ENCODE results near the gene TOR4A. TPM values are rescaled to one million over a fixed set of nuclear protein-coding genes. Genes with fewer than 3 reads are reported as not detected.
"Not testable (repeated sequence)": the region's sequence is repeated elsewhere in the genome, so short reads cannot be mapped to it uniquely, and the experiment has no call there.

Gene TOR4A
- total and polyA plus RNA-seq, 2 experiments from 2014 or later = 2.0 to 19.0 TPM

- Mint-ChIP-seq H3K36me3 (ENCODE audit: low read depth) (peaks cover 9% of the 10 kb centered on the region), H3K9me3 (no peaks in the 10 kb centered on the region), H3K27ac (no peak overlapping the region), H3K4me3 (no peak overlapping the region), H3K4me1 (peaks cover 18% of the 10 kb centered on the region), H3K27me3 (ENCODE audit: insufficient read depth, low read depth, poor library complexity) (peaks cover 10% of the 10 kb centered on the region)
- peaks cover 19% of the 10 kb centered on the region for H3K79me2 ChIP-seq (replicated peaks; ENCODE audit: insufficient read depth)
- H4K20me1 ChIP-seq (replicated peaks; ENCODE audit: insufficient read depth) = peaks cover 4% of the 10 kb centered on the region
- H3K4me3 ChIP-seq = peak overlapping the region; percentile 35; the same call in 1 of the 2 replicates
- H3F3A ChIP-seq (replicated peaks; ENCODE audit: low read depth) = 0 out of 2 replicates have a peak, but pooled peaks cover 4% of the 10 kb centered on the region
- no peaks in the 10 kb centered on the region for H3K36me3 ChIP-seq (ENCODE audit: insufficient read depth)
- TF ChIP-seq NANOG (IDR thresholded peaks at IDR 0.05; ENCODE audit: borderline replicate concordance) = no peak
- no peak overlapping the region for H2AFZ ChIP-seq
- no peaks in the 10 kb centered on the region for H3K27me3 ChIP-seq (ENCODE audit: insufficient read depth)
- H3K27ac ChIP-seq (ENCODE audit: low read depth) = no peak overlapping the region
- ATAC-seq (peak; percentile 0; the same call in 2 of the 3 replicates), DNase-seq (ENCODE audit: low spot score) (no peak)
- no peaks in the 10 kb centered on the region for H3K9me2 ChIP-seq (ENCODE audit: insufficient read depth)
- H3K4me1 ChIP-seq (ENCODE audit: insufficient read depth) = peaks cover 13% of the 10 kb centered on the region; the same call in 1 of the 2 replicates
- H3K4me2 ChIP-seq = peak overlapping the region; percentile 68
Observed at GRCh38 chr9:137236936-137237421, 40.5 kb upstream of the TOR4A start.

DNA sequence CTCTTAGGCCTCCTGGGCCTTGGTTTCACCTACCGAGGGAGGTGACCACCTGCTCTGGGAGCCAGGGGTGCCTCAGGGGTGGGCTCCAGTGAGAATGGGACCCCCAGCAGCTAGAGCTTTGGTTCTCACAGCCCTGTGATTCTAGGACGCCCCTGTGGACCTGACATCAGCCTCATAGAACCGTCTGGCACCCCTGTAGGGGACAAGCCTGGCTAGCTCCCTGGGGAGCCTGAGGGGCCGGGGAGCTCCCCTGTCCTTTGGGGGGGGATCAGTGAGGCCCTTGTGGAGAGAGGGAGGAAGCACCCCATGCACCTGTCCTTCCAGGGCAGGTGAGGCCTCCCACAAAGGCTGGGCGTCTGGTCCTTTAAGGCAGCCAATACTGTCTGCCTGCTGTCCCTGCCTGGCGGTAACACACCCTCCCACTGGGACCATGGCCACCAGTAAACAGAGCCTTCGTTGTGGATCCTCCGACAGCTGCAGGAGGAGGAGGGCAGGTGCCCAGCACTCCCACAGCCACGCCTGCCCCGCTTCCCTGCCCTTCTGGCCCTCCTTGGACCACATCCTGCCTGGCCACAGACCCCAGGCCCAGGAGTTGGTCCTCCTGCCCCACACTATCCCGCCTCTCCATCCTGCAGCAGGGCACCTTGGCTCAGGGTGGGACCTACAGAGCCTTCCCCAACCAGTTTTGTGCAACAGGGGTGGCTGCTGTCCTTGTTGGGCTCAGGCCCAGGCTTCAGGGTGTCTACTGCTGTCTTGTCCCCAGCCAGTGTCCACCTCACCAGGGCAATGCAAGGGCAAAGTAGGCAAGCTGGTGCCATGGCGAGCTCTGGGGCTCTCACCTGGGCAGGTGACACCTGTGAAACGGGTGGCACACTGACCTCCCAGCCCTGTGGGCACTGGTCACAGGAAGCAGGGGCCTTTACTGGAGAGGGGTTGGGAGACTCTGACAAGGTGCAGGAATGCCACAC, 39.5 kb upstream of the TOR4A start:
- Histone ChIP-seq H4K20me1 (replicated peaks; ENCODE audit: insufficient read depth) (peaks cover 14% of the 10 kb centered on the region), H3K36me3 (ENCODE audit: insufficient read depth) (no peaks in the 10 kb centered on the region), H3K79me2 (replicated peaks; ENCODE audit: insufficient read depth) (peaks cover 29% of the 10 kb centered on the region), H3K9me2 (ENCODE audit: insufficient read depth) (no peaks in the 10 kb centered on the region), H3K4me2 (no peak overlapping the region), H3K4me1 (ENCODE audit: insufficient read depth) (peaks cover 16% of the 10 kb centered on the region; the same call in 1 of the 2 replicates), H3K4me3 (no peak overlapping the region), H3K27me3 (ENCODE audit: insufficient read depth) (no peaks in the 10 kb centered on the region), H3F3A (replicated peaks; ENCODE audit: low read depth) (0 out of 2 replicates have a peak, but pooled peaks cover 14% of the 10 kb centered on the region), H3K27ac (ENCODE audit: low read depth) (no peak overlapping the region), H2AFZ (no peak overlapping the region)
- Mint-ChIP-seq H3K4me3 (peak overlapping the region; percentile 42; the same call in 1 of the 3 replicates), H3K4me1 (peaks cover 26% of the 10 kb centered on the region), H3K27me3 (ENCODE audit: insufficient read depth, low read depth, poor library complexity) (peaks cover 18% of the 10 kb centered on the region), H3K9me3 (no peaks in the 10 kb centered on the region), H3K36me3 (ENCODE audit: low read depth) (peaks cover 19% of the 10 kb centered on the region), H3K27ac (no peak overlapping the region)
- DNase-seq (ENCODE audit: low spot score) (no peak), ATAC-seq (no peak)
- no peak for TF ChIP-seq ETS1 (IDR thresholded peaks at IDR 0.05)

DNA sequence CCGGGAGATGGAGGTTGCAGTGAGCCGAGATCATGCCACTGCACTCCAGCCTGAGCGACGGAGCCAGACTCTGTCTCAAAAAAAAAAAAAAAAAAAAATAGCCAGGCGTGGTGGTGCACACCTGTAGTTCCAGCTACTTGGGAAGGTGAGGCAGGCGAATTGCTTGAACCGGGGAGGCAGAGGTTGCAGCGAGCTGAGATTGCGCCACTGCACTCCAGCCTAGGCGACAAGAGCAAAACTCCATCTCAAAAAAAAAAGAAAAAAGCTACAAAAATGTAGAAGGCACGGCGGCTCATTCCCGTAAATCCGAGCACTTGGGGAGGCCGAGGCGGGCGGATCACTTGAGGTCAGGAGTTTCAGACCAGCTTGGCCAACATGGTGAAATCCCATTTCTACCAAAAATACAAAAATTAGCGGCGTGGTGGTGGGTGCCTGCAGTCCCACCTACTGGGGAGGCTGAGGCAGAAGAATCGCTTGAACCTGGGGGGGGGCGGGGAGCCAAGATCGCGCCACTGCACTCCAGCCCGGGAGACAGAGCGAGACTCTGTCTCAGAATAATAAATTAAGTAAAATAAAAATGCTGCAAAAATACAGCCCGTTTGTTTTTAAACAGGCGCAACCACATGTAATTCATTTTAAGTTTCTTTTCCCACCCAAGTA, 37.9 kb upstream of the TOR4A start:
- not testable (repeated sequence) for H3K36me3 ChIP-seq (ENCODE audit: insufficient read depth); ATAC-seq; H3K9me3 Mint-ChIP-seq; H3K9me2 ChIP-seq (ENCODE audit: insufficient read depth); DNase-seq (ENCODE audit: low spot score); H3K27me3 ChIP-seq (ENCODE audit: insufficient read depth); H3K27ac ChIP-seq (ENCODE audit: low read depth); H3K27ac Mint-ChIP-seq
- Mint-ChIP-seq H3K36me3 (ENCODE audit: low read depth) (peaks cover 31% of the 10 kb centered on the region), H3K4me1 (peaks cover 38% of the 10 kb centered on the region), H3K4me3 (peak overlapping the region; percentile 81), H3K27me3 (ENCODE audit: insufficient read depth, low read depth, poor library complexity) (peaks cover 21% of the 10 kb centered on the region)
- Histone ChIP-seq H3K4me1 (ENCODE audit: insufficient read depth) (peaks cover 26% of the 10 kb centered on the region; the same call in 1 of the 2 replicates), H2AFZ (peak overlapping the region; percentile 47), H3K4me3 (peak overlapping the region; percentile 87), H4K20me1 (replicated peaks; ENCODE audit: insufficient read depth) (peaks cover 16% of the 10 kb centered on the region), H3F3A (replicated peaks; ENCODE audit: low read depth) (0 out of 2 replicates have a peak, but pooled peaks cover 28% of the 10 kb centered on the region), H3K4me2 (peak overlapping the region; percentile 99), H3K79me2 (replicated peaks; ENCODE audit: insufficient read depth) (peaks cover 29% of the 10 kb centered on the region)

All from GM23338 (cell line).